IMR-90 (cell line): ENCODE data around the gene CDH15. TPM values are rescaled to one million over a fixed set of nuclear protein-coding genes. Genes with fewer than 3 reads are reported as not detected.

Source experiments
- ATAC-seq: fragments of 200-7000 bp; cut with Tn5 transposase; 2 replicates; pipeline ENCODE4 v1.9.1; 2020; ENCODE audit warnings: low read depth, mild to moderate bottlenecking, moderate library complexity
- BruUV-seq: library from RNA; stranded (reverse); fragments of 400-500 nt; replicated peaks from 2 replicates; lab custom pipeline; 2021; lab: Mats Ljungman, UMichigan
- CTCF ChIA-PET: fragments of 300-600 bp; formaldehyde crosslinking; extraction: SDS; loops from one replicate; lab custom pipeline; 2021; ENCODE audit warnings: antibody characterized with exemption; lab: Yijun Ruan, JAX
- POLR2A ChIA-PET: fragments of 300-600 bp; sonication (Branson Sonifier 250); formaldehyde crosslinking; loops from one replicate; lab custom pipeline; 2022; ENCODE audit warnings: antibody characterized with exemption; ENCODE audit not compliant: unreplicated experiment; lab: Charles Lee
- DNase-seq: peaks from one replicate; pipeline ENCODE4 v3.0.0; 2013
- H2AFZ ChIP-seq: replicated peaks from 2 replicates; pipeline ENCODE3; 2013; ENCODE audit warnings: low read length, mild to moderate bottlenecking; ENCODE audit not compliant: poor library complexity
- H2AK5ac ChIP-seq: 2 replicates; pipeline ENCODE4 v1.6.1; 2013; ENCODE audit warnings: low read depth, low read length, inconsistent platforms
- H2AK9ac ChIP-seq: replicated peaks from 2 replicates; pipeline ENCODE3; 2013; ENCODE audit warnings: mild to moderate bottlenecking, low read depth, low read length, moderate library complexity; ENCODE audit not compliant: poor library complexity
- H2BK120ac ChIP-seq: 2 replicates; pipeline ENCODE4 v1.6.1; 2013; ENCODE audit warnings: low read depth, low read length, inconsistent platforms
- H2BK15ac ChIP-seq: 3 replicates; pipeline ENCODE4 v1.6.1; 2013; ENCODE audit warnings: low read depth, low read length, inconsistent platforms
- H2BK20ac ChIP-seq: 2 replicates; pipeline ENCODE4 v1.6.1; 2013; ENCODE audit warnings: low read depth, mild to moderate bottlenecking, inconsistent platforms, low read length, moderate library complexity
- H2BK5ac ChIP-seq: 2 replicates; pipeline ENCODE4 v1.6.1; 2013; ENCODE audit warnings: mild to moderate bottlenecking, low read depth, low read length, inconsistent platforms; ENCODE audit not compliant: poor library complexity, severe bottlenecking
- H3K14ac ChIP-seq: replicated peaks from 2 replicates; pipeline ENCODE4 v1.6.1; 2013; ENCODE audit warnings: low read depth, low read length, inconsistent platforms
- H3K18ac ChIP-seq: 2 replicates; pipeline ENCODE4 v1.6.1; 2013; ENCODE audit warnings: low read depth, low read length, control low read depth
- H3K23ac ChIP-seq: 2 replicates; pipeline ENCODE4 v1.6.1; 2013; ENCODE audit warnings: low read depth, low read length, inconsistent platforms
- H3K27ac ChIP-seq: 2 replicates; pipeline ENCODE4 v1.5.1; 2013; ENCODE audit warnings: mild to moderate bottlenecking, control low read depth, low read length; ENCODE audit not compliant: insufficient read depth
- H3K27me3 ChIP-seq: 2 replicates; pipeline ENCODE4 v1.6.1; 2013; ENCODE audit warnings: low read length; ENCODE audit not compliant: control insufficient read depth, insufficient read depth
- H3K36me3 ChIP-seq: 2 replicates; pipeline ENCODE4 v1.6.1; 2013; ENCODE audit warnings: low read length, mixed read lengths; ENCODE audit not compliant: control insufficient read depth, insufficient read depth
- H3K4ac ChIP-seq: 2 replicates; pipeline ENCODE4 v1.6.1; 2013; ENCODE audit warnings: low read depth, low read length, inconsistent platforms
- H3K4me1 ChIP-seq: 2 replicates; pipeline ENCODE4 v1.6.1; 2013; ENCODE audit warnings: low read length, mixed read lengths; ENCODE audit not compliant: control insufficient read depth, insufficient read depth
- H3K4me2 ChIP-seq: 2 replicates; pipeline ENCODE4 v1.6.1; 2013; ENCODE audit warnings: low read depth, mild to moderate bottlenecking, control low read depth, low read length, moderate library complexity
- H3K4me3 ChIP-seq: 2 replicates; pipeline ENCODE4 v1.5.1; 2013; ENCODE audit warnings: low read depth, mild to moderate bottlenecking, control low read depth, low read length, moderate library complexity; ENCODE audit not compliant: insufficient read depth
- H3K56ac ChIP-seq: 2 replicates; pipeline ENCODE4 v1.6.1; 2013; ENCODE audit warnings: low read length, inconsistent platforms; ENCODE audit not compliant: insufficient read depth; ENCODE audit errors: extremely low read depth
- H3K79me1 ChIP-seq, 2 experiments: 2 replicates each; pipeline ENCODE4 v1.6.1; 2013; ENCODE audit warnings: low read length in 2 of 2, inconsistent platforms in 1 of 2, low read depth in 1 of 2
- H3K9ac ChIP-seq: 2 replicates; pipeline ENCODE4 v1.6.1; 2013; ENCODE audit warnings: low read depth, low read length, control low read depth
- H3K9me1 ChIP-seq: 2 replicates; pipeline ENCODE4 v1.6.1; 2013; ENCODE audit warnings: low read length, inconsistent platforms; ENCODE audit not compliant: insufficient read depth
- H3K9me3 ChIP-seq: 2 replicates; pipeline ENCODE4 v1.6.1; 2013; ENCODE audit warnings: low read length; ENCODE audit not compliant: control insufficient read depth, insufficient read depth
- H4K20me1 ChIP-seq: 2 replicates; pipeline ENCODE4 v1.6.1; 2013; ENCODE audit warnings: low read length, inconsistent platforms; ENCODE audit not compliant: insufficient read depth
- H4K5ac ChIP-seq: 2 replicates; pipeline ENCODE4 v1.6.1; 2013; ENCODE audit warnings: mild to moderate bottlenecking, low read depth, low read length, control low read depth
- H4K8ac ChIP-seq, 2 experiments: 2 replicates each; pipeline ENCODE4 v1.6.1; 2013; ENCODE audit warnings: low read depth in 2 of 2, low read length in 2 of 2, control low read depth in 1 of 2, inconsistent platforms in 1 of 2
- H4K91ac ChIP-seq: 2 replicates; pipeline ENCODE4 v1.6.1; 2013; ENCODE audit warnings: low read depth, low read length, inconsistent platforms; ENCODE audit not compliant: insufficient read depth
- CHD1 ChIP-seq: IDR thresholded peaks from 2 replicates; pipeline ENCODE4 v1.6.1; 2012; ENCODE audit warnings: low read depth, low read length, improper control_type of control experiment
- FOS ChIP-seq: fragments of 150-350 bp; IDR thresholded peaks from 2 replicates; pipeline ENCODE4 v1.6.1; 2016; ENCODE audit warnings: low read depth, low read length
- MAFK ChIP-seq: IDR thresholded peaks from 2 replicates; pipeline ENCODE4 v1.6.1; 2012; ENCODE audit warnings: low read depth, low read length, improper control_type of control experiment
- MAZ ChIP-seq: IDR thresholded peaks from 2 replicates; pipeline ENCODE4 v1.6.1; 2012; ENCODE audit warnings: low read depth, mild to moderate bottlenecking, low read length, improper control_type of control experiment, moderate library complexity, borderline replicate concordance
- NFE2L2 ChIP-seq: fragments of 150-350 bp; IDR thresholded peaks from 2 replicates; pipeline ENCODE4 v1.6.1; 2016; ENCODE audit warnings: low read depth, mild to moderate bottlenecking, low read length
- RAD21 ChIP-seq: IDR thresholded peaks from 2 replicates; pipeline ENCODE4 v1.6.1; 2012; ENCODE audit warnings: low read length, improper control_type of control experiment
- RCOR1 ChIP-seq: IDR thresholded peaks from 2 replicates; pipeline ENCODE4 v1.6.1; 2012; ENCODE audit warnings: mild to moderate bottlenecking, low read length, improper control_type of control experiment; ENCODE audit not compliant: insufficient replicate concordance
- RFX5 ChIP-seq: IDR thresholded peaks from 2 replicates; pipeline ENCODE4 v1.8.0; 2012; ENCODE audit warnings: low read depth, mild to moderate bottlenecking, low read length, moderate library complexity
- SMC3 ChIP-seq: fragments of 150-350 bp; IDR thresholded peaks from 2 replicates; pipeline ENCODE4 v1.6.1; 2016; ENCODE audit warnings: low read depth, mild to moderate bottlenecking, antibody characterized with exemption, low read length, moderate library complexity
- WGBS, 2 experiments: methylation state at CpG; one replicate each; pipeline versions ENCODE4 v1.1.5 to v1.1.7; 2013; ENCODE audit warnings: missing lambda C conversion rate in 2 of 2; ENCODE audit not compliant: insufficient read length in 1 of 2; ENCODE audit errors: extremely low coverage in 2 of 2; 5-methylcytosine and 5-hydroxymethylcytosine counted together
- dilution Hi-C: fragments of 300-500 bp; cut with HindIII; formaldehyde crosslinking; loops from one replicate; pipeline ENCODE4 v1.14.3; 2018; ENCODE audit warnings: low sequenced_read_pairs; ENCODE audit not compliant: unreplicated experiment
- in situ Hi-C: fragments of 300-500 bp; cut with MboI; formaldehyde crosslinking; loops from 3 replicates; pipeline ENCODE4 v1.14.3; 2019; ENCODE audit warnings: low sequenced_read_pairs, inconsistent platforms, mixed read lengths
- intact Hi-C: fragments of 100-400 bp; cut with micrococcal nuclease; formaldehyde crosslinking; loops from 2 replicates; pipeline ENCODE4 v1.10.0; 2022
- polyA plus RNA-seq, 3 experiments: library from polyadenylated mRNA; depleted of rRNA; stranded (reverse); fragments of >200 nt; gene quantifications; 2 replicates each; pipeline ENCODE4 v1.2.3, GENCODE V29; 2012; ENCODE audit warnings: low replicate concordance in 1 of 3
- total RNA-seq: library from RNA; depleted of rRNA; stranded (reverse); fragments of >200 nt; gene quantifications from 2 replicates; pipeline ENCODE4 v1.2.3, GENCODE V29; 2012
- TF ChIP-seq, protein P1 (sequence below): fragments of 150-350 bp; IDR thresholded peaks from 2 replicates; pipeline ENCODE4 v1.6.1; 2017; ENCODE audit warnings: mild to moderate bottlenecking, antibody characterized with exemption, low read length, low read depth
- TF ChIP-seq, protein P2 (sequence below): conservative IDR thresholded peaks from 2 replicates; pipeline ENCODE4 v1.5.1; 2012; ENCODE audit warnings: mild to moderate bottlenecking, low read depth, low read length, improper control_type of control experiment
- TF ChIP-seq, protein P3 (sequence below): fragments of 150-350 bp; IDR thresholded peaks from 2 replicates; pipeline ENCODE4 v1.6.1; 2016; ENCODE audit warnings: low read depth, mild to moderate bottlenecking, low read length, moderate library complexity, borderline replicate concordance

Gene CDH15
- total and polyA plus RNA-seq, 2 of the 4 experiments (the other 2 are of a cell fraction): 0.18 to 0.62 TPM

DNA sequence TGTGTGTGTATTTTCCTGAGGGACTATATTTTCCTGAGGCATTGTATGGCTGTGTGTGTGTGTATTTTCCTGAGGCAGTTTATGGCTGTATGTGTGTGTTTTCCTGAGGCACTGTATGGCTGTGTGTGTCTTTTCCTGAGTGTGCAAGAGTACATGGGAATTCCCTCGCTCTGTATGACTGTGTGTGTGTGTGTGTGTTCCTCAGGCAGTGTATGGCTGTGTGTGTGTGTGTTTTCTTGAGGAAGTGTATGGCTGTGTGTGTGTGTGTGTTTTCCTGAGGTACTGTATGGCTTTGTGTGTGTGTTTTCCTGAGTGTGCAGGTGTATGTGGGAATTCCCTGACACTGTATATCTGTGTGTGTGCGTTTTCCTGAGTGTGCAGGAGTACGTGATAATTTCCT lies 50.1 kb downstream of the CDH15 start:
- ChIA-PET CTCF (no interaction called here), POLR2A (no interaction called here)
- Histone ChIP-seq H3K36me3 (peaks cover 45% of the 10 kb centered on the region), H3K4ac (no peak overlapping the region), H3K9ac (no peak overlapping the region), H3K27me3 (no peaks in the 10 kb centered on the region), H3K4me2 (no peak overlapping the region), H3K4me3 (no peak overlapping the region), H3K56ac (no peak overlapping the region), H2AFZ (no peak overlapping the region), H3K18ac (no peak overlapping the region), H4K5ac (no peak overlapping the region), H2BK15ac (no peak overlapping the region), H3K23ac (no peak overlapping the region), H2AK9ac (no peak overlapping the region), H3K27ac (no peak overlapping the region), H3K9me3 (peaks cover 4% of the 10 kb centered on the region), H2BK20ac (no peak overlapping the region), H3K14ac (no peak overlapping the region), H3K79me1 (peaks cover 30 to 43% of the 10 kb centered on the region in 2 experiments), H2AK5ac (no peak overlapping the region), H2BK120ac (no peak overlapping the region), H3K9me1 (peaks cover 3% of the 10 kb centered on the region; the same call in 1 of the 2 replicates), H2BK5ac (no peak overlapping the region), H3K4me1 (no peaks in the 10 kb centered on the region), H4K8ac (no peak overlapping the region), H4K20me1 (peaks cover 3% of the 10 kb centered on the region; the same call in 1 of the 2 replicates), H4K91ac (no peak overlapping the region)
- BruUV-seq: no TSS peak
- dilution Hi-C loops (no loop called here), in situ Hi-C loops (no loop called here), intact Hi-C loops (no loop called here)
- no peak for TF ChIP-seq RFX5
- TF ChIP-seq MAZ: no peak
- no peak for TF ChIP-seq CHD1
- TF ChIP-seq, protein P1, sequence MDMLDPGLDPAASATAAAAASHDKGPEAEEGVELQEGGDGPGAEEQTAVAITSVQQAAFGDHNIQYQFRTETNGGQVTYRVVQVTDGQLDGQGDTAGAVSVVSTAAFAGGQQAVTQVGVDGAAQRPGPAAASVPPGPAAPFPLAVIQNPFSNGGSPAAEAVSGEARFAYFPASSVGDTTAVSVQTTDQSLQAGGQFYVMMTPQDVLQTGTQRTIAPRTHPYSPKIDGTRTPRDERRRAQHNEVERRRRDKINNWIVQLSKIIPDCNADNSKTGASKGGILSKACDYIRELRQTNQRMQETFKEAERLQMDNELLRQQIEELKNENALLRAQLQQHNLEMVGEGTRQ: no peak
- TF ChIP-seq SMC3: no peak
- no peak for TF ChIP-seq RCOR1
- TF ChIP-seq, protein P2, sequence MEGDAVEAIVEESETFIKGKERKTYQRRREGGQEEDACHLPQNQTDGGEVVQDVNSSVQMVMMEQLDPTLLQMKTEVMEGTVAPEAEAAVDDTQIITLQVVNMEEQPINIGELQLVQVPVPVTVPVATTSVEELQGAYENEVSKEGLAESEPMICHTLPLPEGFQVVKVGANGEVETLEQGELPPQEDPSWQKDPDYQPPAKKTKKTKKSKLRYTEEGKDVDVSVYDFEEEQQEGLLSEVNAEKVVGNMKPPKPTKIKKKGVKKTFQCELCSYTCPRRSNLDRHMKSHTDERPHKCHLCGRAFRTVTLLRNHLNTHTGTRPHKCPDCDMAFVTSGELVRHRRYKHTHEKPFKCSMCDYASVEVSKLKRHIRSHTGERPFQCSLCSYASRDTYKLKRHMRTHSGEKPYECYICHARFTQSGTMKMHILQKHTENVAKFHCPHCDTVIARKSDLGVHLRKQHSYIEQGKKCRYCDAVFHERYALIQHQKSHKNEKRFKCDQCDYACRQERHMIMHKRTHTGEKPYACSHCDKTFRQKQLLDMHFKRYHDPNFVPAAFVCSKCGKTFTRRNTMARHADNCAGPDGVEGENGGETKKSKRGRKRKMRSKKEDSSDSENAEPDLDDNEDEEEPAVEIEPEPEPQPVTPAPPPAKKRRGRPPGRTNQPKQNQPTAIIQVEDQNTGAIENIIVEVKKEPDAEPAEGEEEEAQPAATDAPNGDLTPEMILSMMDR: no peak
- TF ChIP-seq, protein P3, sequence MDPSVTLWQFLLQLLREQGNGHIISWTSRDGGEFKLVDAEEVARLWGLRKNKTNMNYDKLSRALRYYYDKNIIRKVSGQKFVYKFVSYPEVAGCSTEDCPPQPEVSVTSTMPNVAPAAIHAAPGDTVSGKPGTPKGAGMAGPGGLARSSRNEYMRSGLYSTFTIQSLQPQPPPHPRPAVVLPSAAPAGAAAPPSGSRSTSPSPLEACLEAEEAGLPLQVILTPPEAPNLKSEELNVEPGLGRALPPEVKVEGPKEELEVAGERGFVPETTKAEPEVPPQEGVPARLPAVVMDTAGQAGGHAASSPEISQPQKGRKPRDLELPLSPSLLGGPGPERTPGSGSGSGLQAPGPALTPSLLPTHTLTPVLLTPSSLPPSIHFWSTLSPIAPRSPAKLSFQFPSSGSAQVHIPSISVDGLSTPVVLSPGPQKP: no peak
- no peak for TF ChIP-seq FOS
- no peak for TF ChIP-seq RAD21
- no peak for TF ChIP-seq MAFK
- no peak for TF ChIP-seq NFE2L2
- ATAC-seq: no peak
- WGBS, 2 experiments: 100% methylated on average over 3 of the region's 3 CpGs; no CpG with 5 or more reads in 1 of the 2 experiments
- no peak for DNase-seq
